WERI-Rb-1 (cell line): ENCODE measurements around the gene HIVEP2.

ENCODE experiments used
- DNase-seq: peaks from one replicate; pipeline ENCODE4 v3.0.0-alpha.2; 2020
- H3K27ac ChIP-seq: fragments of 250-450 bp; sonication (Bioruptor Pico); 2 replicates; pipeline ENCODE4 v1.5.1; 2020; ENCODE audit warnings: mild to moderate bottlenecking, moderate library complexity
- H3K27me3 ChIP-seq: fragments of 250-450 bp; sonication (Bioruptor Pico); 2 replicates; pipeline ENCODE4 v1.5.1; 2021; ENCODE audit warnings: mild to moderate bottlenecking, low read depth, moderate library complexity; ENCODE audit not compliant: insufficient read depth, severe bottlenecking
- H3K36me3 ChIP-seq: fragments of 250-450 bp; sonication (Bioruptor Pico); 2 replicates; pipeline ENCODE4 v1.5.1; 2020; ENCODE audit warnings: mild to moderate bottlenecking, moderate library complexity
- H3K4me3 ChIP-seq: 2 replicates; pipeline ENCODE4 v1.5.1; 2011; ENCODE audit warnings: low read depth, mild to moderate bottlenecking, control low read depth, low read length
- H3K9me3 ChIP-seq: fragments of 250-450 bp; sonication (Bioruptor Pico); 2 replicates; pipeline ENCODE4 v1.5.1; 2021; ENCODE audit warnings: mild to moderate bottlenecking, moderate library complexity; ENCODE audit not compliant: severe bottlenecking
- CTCF ChIP-seq: IDR thresholded peaks from 2 replicates; pipeline ENCODE4 v1.5.1; 2011; ENCODE audit warnings: low read depth, mild to moderate bottlenecking, control low read depth, inconsistent platforms, low read length

HIVEP2 gene

GRCh38 chr6:142816031-142816430, 128.9 kb downstream of the HIVEP2 start:
- H3K36me3 ChIP-seq, result no peaks in the 10 kb centered on the region
- DNase-seq, result no peak
- H3K27ac ChIP-seq, result no peak overlapping the region
- no peaks in the 10 kb centered on the region for H3K27me3 ChIP-seq
- H3K9me3 ChIP-seq, result no peaks in the 10 kb centered on the region
- H3K4me3 ChIP-seq, result no peak overlapping the region
- TF ChIP-seq CTCF, result no peak

GRCh38 chr6:142811923-142812322, 133.1 kb downstream of the HIVEP2 start:
- TF ChIP-seq CTCF, result no peak
- Histone ChIP-seq H3K9me3 (no peaks in the 10 kb centered on the region), H3K4me3 (no peak overlapping the region), H3K27me3 (no peaks in the 10 kb centered on the region), H3K27ac (no peak overlapping the region), H3K36me3 (no peaks in the 10 kb centered on the region)
- DNase-seq, result no peak

- Histone ChIP-seq H3K27me3 (no peaks in the 10 kb centered on the region), H3K4me3 (no peak overlapping the region), H3K36me3 (no peaks in the 10 kb centered on the region), H3K9me3 (no peaks in the 10 kb centered on the region), H3K27ac (no peak overlapping the region)
- no peak for DNase-seq
- TF ChIP-seq CTCF, result no peak
These were observed 133.9 kb downstream of the HIVEP2 start for GRCh38 chr6:142810952-142811514.

GRCh38 chr6:142809947-142810346, 135.0 kb downstream of the HIVEP2 start:
- no peaks in the 10 kb centered on the region for H3K27me3 ChIP-seq
- no peak overlapping the region for H3K27ac ChIP-seq
- no peaks in the 10 kb centered on the region for H3K36me3 ChIP-seq
- no peak for TF ChIP-seq CTCF
- DNase-seq, result no peak
- no peaks in the 10 kb centered on the region for H3K9me3 ChIP-seq
- H3K4me3 ChIP-seq, result no peak overlapping the region

GRCh38 chr6:142808405-142809061, 136.4 kb downstream of the HIVEP2 start:
- H3K27me3 ChIP-seq, result no peaks in the 10 kb centered on the region
- no peak for DNase-seq
- TF ChIP-seq CTCF, result no peak
- H3K36me3 ChIP-seq, result no peaks in the 10 kb centered on the region
- no peak overlapping the region for H3K4me3 ChIP-seq
- H3K27ac ChIP-seq, result no peak overlapping the region
- H3K9me3 ChIP-seq, result no peaks in the 10 kb centered on the region

GRCh38 chr6:142805042-142805441, 139.9 kb downstream of the HIVEP2 start:
- Histone ChIP-seq H3K27ac (no peak overlapping the region), H3K27me3 (no peaks in the 10 kb centered on the region), H3K36me3 (no peaks in the 10 kb centered on the region), H3K9me3 (no peaks in the 10 kb centered on the region), H3K4me3 (no peak overlapping the region)
- DNase-seq, result no peak
- no peak for TF ChIP-seq CTCF
